Ishikawa (cell line): Measurements from ENCODE around the gene RIN2.

Experiments
- CEBPB ChIP-seq: IDR thresholded peaks from 2 replicates; pipeline ENCODE4 v1.6.1; 2012
- CREB1 ChIP-seq: IDR thresholded peaks from 2 replicates; pipeline ENCODE4 v1.6.1; 2012; ENCODE audit warnings: low read depth
- EGR1 ChIP-seq: IDR thresholded peaks from 2 replicates; pipeline ENCODE4 v1.6.1; 2012
- EP300 ChIP-seq: IDR thresholded peaks from 2 replicates; pipeline ENCODE4 v1.6.1; 2012; ENCODE audit warnings: borderline replicate concordance
- FOXM1 ChIP-seq: IDR thresholded peaks from 2 replicates; pipeline ENCODE4 v1.6.1; 2012; ENCODE audit warnings: low read depth, borderline replicate concordance
- NFIC ChIP-seq: IDR thresholded peaks from 2 replicates; pipeline ENCODE4 v1.6.1; 2012
- RAD21 ChIP-seq: IDR thresholded peaks from 2 replicates; pipeline ENCODE4 v1.6.1; 2012; ENCODE audit warnings: low read depth
- TAF1 ChIP-seq: IDR thresholded peaks from 2 replicates; pipeline ENCODE4 v1.6.1; 2012; ENCODE audit warnings: low read depth, mild to moderate bottlenecking
- TCF12 ChIP-seq: IDR thresholded peaks from 2 replicates; pipeline ENCODE4 v1.6.1; 2012; ENCODE audit warnings: low read depth
- TEAD4 ChIP-seq: IDR thresholded peaks from 2 replicates; pipeline ENCODE4 v1.6.1; 2012
- YY1 ChIP-seq: IDR thresholded peaks from 2 replicates; pipeline ENCODE4 v1.6.1; 2012; ENCODE audit warnings: low read depth
- ZBTB7A ChIP-seq: IDR thresholded peaks from 2 replicates; pipeline ENCODE4 v1.6.1; 2012; ENCODE audit warnings: low read depth
- TF ChIP-seq, protein P1 (sequence below): IDR thresholded peaks from 2 replicates; pipeline ENCODE4 v1.6.1; 2012
- TF ChIP-seq, protein P2 (sequence below): IDR thresholded peaks from 2 replicates; pipeline ENCODE4 v1.6.1; 2012
- TF ChIP-seq, protein P3 (sequence below): IDR thresholded peaks from 2 replicates; pipeline ENCODE4 v1.6.1; 2012; ENCODE audit warnings: low read depth, mild to moderate bottlenecking

The RIN2 gene

DNA sequence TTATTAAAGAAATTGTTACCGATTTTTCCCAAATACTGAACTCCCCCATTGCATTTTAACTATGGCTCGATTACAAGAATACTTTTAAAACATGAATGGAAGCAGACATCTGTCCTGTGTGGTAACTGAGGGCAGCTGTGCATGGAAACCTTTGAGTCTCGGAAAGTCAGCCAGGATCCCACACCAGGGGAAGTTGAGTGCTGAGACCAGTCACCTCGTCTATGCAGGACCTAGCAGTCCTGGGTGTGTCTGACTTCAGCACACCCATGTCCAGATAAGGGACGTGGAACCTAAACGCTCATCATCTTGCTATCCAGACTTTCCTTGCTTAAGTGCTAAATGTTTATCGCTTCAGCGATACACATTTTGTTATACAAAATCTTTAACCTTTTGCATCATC lies 6.1 kb downstream of the RIN2 start:
- TF ChIP-seq CEBPB = no peak
- TF ChIP-seq, protein P1, sequence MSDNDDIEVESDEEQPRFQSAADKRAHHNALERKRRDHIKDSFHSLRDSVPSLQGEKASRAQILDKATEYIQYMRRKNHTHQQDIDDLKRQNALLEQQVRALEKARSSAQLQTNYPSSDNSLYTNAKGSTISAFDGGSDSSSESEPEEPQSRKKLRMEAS = no peak
- TF ChIP-seq TCF12 = no peak
- no peak for TF ChIP-seq NFIC
- no peak for TF ChIP-seq FOXM1
- TF ChIP-seq TAF1 = no peak
- no peak for TF ChIP-seq TEAD4
- TF ChIP-seq, protein P2, sequence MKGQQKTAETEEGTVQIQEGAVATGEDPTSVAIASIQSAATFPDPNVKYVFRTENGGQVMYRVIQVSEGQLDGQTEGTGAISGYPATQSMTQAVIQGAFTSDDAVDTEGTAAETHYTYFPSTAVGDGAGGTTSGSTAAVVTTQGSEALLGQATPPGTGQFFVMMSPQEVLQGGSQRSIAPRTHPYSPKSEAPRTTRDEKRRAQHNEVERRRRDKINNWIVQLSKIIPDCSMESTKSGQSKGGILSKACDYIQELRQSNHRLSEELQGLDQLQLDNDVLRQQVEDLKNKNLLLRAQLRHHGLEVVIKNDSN = no peak
- no peak for TF ChIP-seq ZBTB7A
- TF ChIP-seq YY1 = no peak
- no peak for TF ChIP-seq CREB1
- no peak for TF ChIP-seq EGR1
- TF ChIP-seq, protein P3, sequence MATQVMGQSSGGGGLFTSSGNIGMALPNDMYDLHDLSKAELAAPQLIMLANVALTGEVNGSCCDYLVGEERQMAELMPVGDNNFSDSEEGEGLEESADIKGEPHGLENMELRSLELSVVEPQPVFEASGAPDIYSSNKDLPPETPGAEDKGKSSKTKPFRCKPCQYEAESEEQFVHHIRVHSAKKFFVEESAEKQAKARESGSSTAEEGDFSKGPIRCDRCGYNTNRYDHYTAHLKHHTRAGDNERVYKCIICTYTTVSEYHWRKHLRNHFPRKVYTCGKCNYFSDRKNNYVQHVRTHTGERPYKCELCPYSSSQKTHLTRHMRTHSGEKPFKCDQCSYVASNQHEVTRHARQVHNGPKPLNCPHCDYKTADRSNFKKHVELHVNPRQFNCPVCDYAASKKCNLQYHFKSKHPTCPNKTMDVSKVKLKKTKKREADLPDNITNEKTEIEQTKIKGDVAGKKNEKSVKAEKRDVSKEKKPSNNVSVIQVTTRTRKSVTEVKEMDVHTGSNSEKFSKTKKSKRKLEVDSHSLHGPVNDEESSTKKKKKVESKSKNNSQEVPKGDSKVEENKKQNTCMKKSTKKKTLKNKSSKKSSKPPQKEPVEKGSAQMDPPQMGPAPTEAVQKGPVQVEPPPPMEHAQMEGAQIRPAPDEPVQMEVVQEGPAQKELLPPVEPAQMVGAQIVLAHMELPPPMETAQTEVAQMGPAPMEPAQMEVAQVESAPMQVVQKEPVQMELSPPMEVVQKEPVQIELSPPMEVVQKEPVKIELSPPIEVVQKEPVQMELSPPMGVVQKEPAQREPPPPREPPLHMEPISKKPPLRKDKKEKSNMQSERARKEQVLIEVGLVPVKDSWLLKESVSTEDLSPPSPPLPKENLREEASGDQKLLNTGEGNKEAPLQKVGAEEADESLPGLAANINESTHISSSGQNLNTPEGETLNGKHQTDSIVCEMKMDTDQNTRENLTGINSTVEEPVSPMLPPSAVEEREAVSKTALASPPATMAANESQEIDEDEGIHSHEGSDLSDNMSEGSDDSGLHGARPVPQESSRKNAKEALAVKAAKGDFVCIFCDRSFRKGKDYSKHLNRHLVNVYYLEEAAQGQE = no peak

DNA sequence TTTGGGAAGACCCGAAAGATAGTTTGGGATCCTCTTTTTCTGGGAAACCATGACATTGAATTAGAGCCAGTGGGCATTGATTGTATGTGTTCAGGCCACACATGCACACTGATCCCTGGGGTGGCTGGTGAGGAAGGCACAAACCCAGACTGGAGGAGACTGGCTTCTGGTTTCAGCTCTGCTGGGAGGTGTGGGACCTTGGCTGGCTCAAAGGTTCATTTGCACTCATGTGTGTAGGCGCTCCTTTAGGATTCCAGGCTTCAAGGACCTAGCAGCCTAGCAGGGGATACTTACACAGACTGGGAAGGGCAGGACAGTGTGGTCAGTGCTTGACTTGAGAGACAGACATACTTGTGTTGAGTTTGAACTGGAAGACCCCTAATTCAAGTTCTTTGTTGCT lies 7.2 kb downstream of the RIN2 start:
- TF ChIP-seq YY1 = no peak

DNA sequence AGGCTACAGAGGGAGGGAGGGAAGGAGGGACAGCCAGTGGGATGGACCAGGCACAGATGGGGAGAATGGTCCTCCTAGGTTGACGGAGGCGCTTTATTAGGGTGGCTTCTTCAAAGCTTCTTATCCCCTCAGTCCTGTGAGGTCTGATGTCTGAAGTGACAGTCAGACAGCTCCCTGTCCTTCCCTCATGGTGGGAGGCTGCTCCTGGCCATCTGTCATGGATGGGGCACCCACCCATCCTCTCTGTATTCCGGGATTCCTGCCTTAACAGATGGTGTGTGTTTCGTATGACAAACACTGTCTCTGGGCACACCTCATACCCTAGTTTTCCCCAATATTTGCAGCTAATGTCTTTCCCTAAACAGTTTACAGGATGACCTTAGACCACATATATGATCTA lies 7.9 kb downstream of the RIN2 start:
- TF ChIP-seq TAF1 (no peak), EGR1 (no peak), YY1 (no peak), RAD21 (no peak)
- TF ChIP-seq, protein P1 = no peak
- TF ChIP-seq, protein P3 = no peak

DNA sequence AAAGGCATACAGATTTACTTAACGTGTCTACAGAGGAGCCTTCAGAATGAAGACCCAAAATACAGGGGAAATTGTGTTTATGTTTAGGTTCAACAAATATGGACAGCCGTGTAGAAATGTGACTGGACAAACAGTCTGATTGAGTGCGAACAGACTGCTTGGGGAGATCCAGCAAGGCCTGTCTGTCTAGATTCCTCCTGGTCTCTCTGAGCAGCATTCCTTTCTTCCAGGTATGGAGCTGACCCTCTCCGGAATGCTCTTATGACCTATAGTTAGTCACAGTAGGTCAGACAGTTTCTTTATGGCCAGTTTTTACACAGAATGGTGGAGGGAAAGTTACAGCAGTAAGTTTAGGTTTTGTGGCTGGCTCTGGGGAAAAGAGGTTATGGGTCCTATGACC lies 9.0 kb downstream of the RIN2 start:
- TF ChIP-seq YY1 (no peak), FOXM1 (no peak), TCF12 (peak; percentile 51; the same call in 1 of the 2 replicates), CREB1 (no peak), ZBTB7A (no peak), NFIC (no peak), EGR1 (no peak), EP300 (peak; percentile 66; the same call in 1 of the 2 replicates), RAD21 (no peak), TEAD4 (peak; percentile 88), CEBPB (no peak), TAF1 (no peak)
- TF ChIP-seq, protein P3 = no peak
- TF ChIP-seq, protein P1 = no peak
- TF ChIP-seq, protein P2 = no peak

DNA sequence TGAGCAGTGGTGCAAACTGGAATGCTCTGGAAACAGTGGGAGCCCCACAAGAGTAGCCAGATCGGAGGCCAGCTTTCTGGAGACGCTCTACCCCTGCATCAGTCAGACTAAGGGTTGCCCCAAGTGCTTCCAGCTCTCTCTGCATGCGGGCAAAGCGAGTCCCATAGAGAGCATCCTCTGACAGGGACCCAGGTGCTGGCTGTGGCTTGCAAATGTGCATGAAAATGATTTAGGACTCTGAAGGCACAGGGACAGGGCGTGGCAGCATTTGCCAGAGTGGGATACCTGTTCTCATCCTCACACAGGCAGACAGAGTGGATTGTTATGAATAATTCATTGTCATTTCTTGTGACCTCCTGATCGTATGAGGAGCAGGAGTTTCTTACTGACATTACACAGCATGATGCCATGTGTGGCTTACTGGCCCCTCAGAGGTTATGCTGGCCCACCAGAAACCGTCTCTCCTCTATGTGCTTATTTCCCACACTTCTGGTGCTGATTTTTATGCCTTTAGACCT lies 10.3 kb downstream of the RIN2 start:
- TF ChIP-seq TEAD4 = no peak

DNA sequence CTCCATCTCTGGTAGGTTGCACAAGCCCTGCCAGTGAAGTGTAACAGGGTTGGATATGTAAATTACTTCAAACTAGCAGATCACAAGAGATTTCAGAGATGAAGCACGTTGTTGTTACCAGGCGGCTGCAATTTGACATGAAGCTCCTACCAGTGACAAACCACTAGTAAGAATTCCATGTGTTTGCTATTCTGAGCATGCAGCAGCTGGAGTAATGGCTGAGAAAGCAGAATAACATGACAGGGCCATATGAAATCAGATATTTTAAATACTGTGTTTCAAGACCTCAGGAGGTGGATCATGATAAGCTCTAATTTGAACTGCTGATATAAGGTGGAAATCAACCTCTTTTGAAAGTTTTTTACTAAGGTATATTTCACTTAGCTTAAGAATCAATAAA lies 11.4 kb downstream of the RIN2 start:
- TF ChIP-seq, protein P1 = no peak
- TF ChIP-seq, protein P2 = no peak
- TF ChIP-seq YY1 = no peak
- TF ChIP-seq TAF1 = no peak
- TF ChIP-seq FOXM1 = no peak
- no peak for TF ChIP-seq TCF12
- TF ChIP-seq RAD21 = no peak
- TF ChIP-seq CREB1 = no peak
- TF ChIP-seq, protein P3 = no peak
- TF ChIP-seq NFIC = no peak
- no peak for TF ChIP-seq EGR1
- TF ChIP-seq EP300 = no peak
- no peak for TF ChIP-seq CEBPB
